Measurements from ENCODE around the gene EPHA4.

Gene EPHA4

GRCh38 chr2:221505605-221506004 lies 66.5 kb downstream of the EPHA4 start:
- DNase-seq (ENCODE audit: extremely low read depth, low read depth), result no peak
- TF ChIP-seq CTCF (IDR thresholded peaks at IDR 0.05; ENCODE audit: low read depth, low read length), result no peak

- DNase-seq (ENCODE audit: extremely low read depth, low read depth), result no peak
- no peak for TF ChIP-seq CTCF (IDR thresholded peaks at IDR 0.05; ENCODE audit: low read depth, low read length)
Measured at GRCh38 chr2:221504905-221505304, 67.2 kb downstream of the EPHA4 start.

- TF ChIP-seq CTCF (IDR thresholded peaks at IDR 0.05; ENCODE audit: low read depth, low read length), result no peak
- no peak for DNase-seq (ENCODE audit: extremely low read depth, low read depth)
Measured at GRCh38 chr2:221503965-221504364, 68.1 kb downstream of the EPHA4 start.

- peak; percentile 18 for DNase-seq (ENCODE audit: extremely low read depth, low read depth)
- TF ChIP-seq CTCF (IDR thresholded peaks at IDR 0.05; ENCODE audit: low read depth, low read length), result no peak
Measured at GRCh38 chr2:221502270-221503010, 69.7 kb downstream of the EPHA4 start.

GRCh38 chr2:221501883-221502269 lies 70.2 kb downstream of the EPHA4 start:
- no peak for TF ChIP-seq CTCF (IDR thresholded peaks at IDR 0.05; ENCODE audit: low read depth, low read length)
- no peak for DNase-seq (ENCODE audit: extremely low read depth, low read depth)

- no peak for DNase-seq (ENCODE audit: extremely low read depth, low read depth)
Measured at GRCh38 chr2:221501210-221501882, 70.8 kb downstream of the EPHA4 start.

More at GRCh38 chr2:221501210-221501882, 70.8 kb downstream of the EPHA4 start:
- no peak for TF ChIP-seq CTCF (IDR thresholded peaks at IDR 0.05; ENCODE audit: low read depth, low read length)
